Activated CD4-positive, alpha-beta T cell treated with anti-CD3 and anti-CD28 coated beads, Interleukin-2, amount 50 U/mL, for 4 hours (primary cell): ENCODE results near the gene GNG3.
A peak's percentile ranks its signal among the peaks of the same experiment; 100 is the strongest.
"Not testable (repeated sequence)": the region's sequence is repeated elsewhere in the genome, so short reads cannot be mapped to it uniquely, and the experiment has no call there.

Source experiments
- DNase-seq, 2 experiments: peaks; one replicate each; pipeline ENCODE4 v3.0.0-alpha.2; 2020

Gene GNG3

GRCh38 chr11:62724171-62724570, 16.7 kb downstream of the GNG3 start:
- DNase-seq = no peak

- no peak for DNase-seq
Measured at GRCh38 chr11:62725646-62726045, 18.2 kb downstream of the GNG3 start.

GRCh38 chr11:62726156-62726914, 18.9 kb downstream of the GNG3 start:
- DNase-seq = no peak

GRCh38 chr11:62726915-62727164, 19.4 kb downstream of the GNG3 start:
- no peak for DNase-seq

GRCh38 chr11:62727165-62727871, 19.8 kb downstream of the GNG3 start, which contains the start of gene HNRNPUL2:
Gene HNRNPUL2, minus strand, starts transcription at chr11:62727457. Its CDS starts 301 bp downstream, at chr11:62727156.
- peak; percentile 96 to 98 for DNase-seq

- peak; percentile 72 to 75 for DNase-seq
Measured at GRCh38 chr11:62727872-62728170, 20.3 kb downstream of the GNG3 start.

- DNase-seq = peak; percentile 78 to 80
Measured at GRCh38 chr11:62728171-62728988, 20.9 kb downstream of the GNG3 start, which contains the start of gene TTC9C. Gene TTC9C, plus strand, starts transcription at chr11:62728486. Its CDS starts 363 bp downstream, at chr11:62728849.

GRCh38 chr11:62730076-62730475, 22.6 kb downstream of the GNG3 start:
- not testable (repeated sequence) for DNase-seq

- no peak for DNase-seq
Measured at GRCh38 chr11:62732830-62733229, 25.4 kb downstream of the GNG3 start.

GRCh38 chr11:62737196-62737595, 29.7 kb downstream of the GNG3 start:
- DNase-seq = no peak

GRCh38 chr11:62747475-62748160, 40.1 kb downstream of the GNG3 start:
- no peak for DNase-seq

GRCh38 chr11:62749931-62750330, 42.5 kb downstream of the GNG3 start:
- DNase-seq = not testable (repeated sequence)

GRCh38 chr11:62752177-62752785, 44.8 kb downstream of the GNG3 start:
- DNase-seq = no peak

GRCh38 chr11:62752994-62753735, 45.7 kb downstream of the GNG3 start:
- no peak for DNase-seq

GRCh38 chr11:62753736-62754603, 46.5 kb downstream of the GNG3 start, which contains the start of gene ZBTB3:
Gene ZBTB3, minus strand, starts transcription at chr11:62754160. Its CDS starts 496 bp downstream, at chr11:62753664.
- peak; percentile 95 to 97 for DNase-seq

GRCh38 chr11:62755086-62755615, 47.7 kb downstream of the GNG3 start:
- no peak for DNase-seq

GRCh38 chr11:62757846-62758788, 50.6 kb downstream of the GNG3 start:
- no peak for DNase-seq
